ENCODE results near the gene HDAC4. TPM values are rescaled to one million over a fixed set of nuclear protein-coding genes. Genes with fewer than 3 reads are reported as not detected.
A peak's percentile ranks its signal among the peaks of the same experiment; 100 is the strongest.

HDAC4 gene
- total and polyA plus RNA-seq, 2 experiments from 2014 or later: 8.1 to 41.8 TPM

DNA sequence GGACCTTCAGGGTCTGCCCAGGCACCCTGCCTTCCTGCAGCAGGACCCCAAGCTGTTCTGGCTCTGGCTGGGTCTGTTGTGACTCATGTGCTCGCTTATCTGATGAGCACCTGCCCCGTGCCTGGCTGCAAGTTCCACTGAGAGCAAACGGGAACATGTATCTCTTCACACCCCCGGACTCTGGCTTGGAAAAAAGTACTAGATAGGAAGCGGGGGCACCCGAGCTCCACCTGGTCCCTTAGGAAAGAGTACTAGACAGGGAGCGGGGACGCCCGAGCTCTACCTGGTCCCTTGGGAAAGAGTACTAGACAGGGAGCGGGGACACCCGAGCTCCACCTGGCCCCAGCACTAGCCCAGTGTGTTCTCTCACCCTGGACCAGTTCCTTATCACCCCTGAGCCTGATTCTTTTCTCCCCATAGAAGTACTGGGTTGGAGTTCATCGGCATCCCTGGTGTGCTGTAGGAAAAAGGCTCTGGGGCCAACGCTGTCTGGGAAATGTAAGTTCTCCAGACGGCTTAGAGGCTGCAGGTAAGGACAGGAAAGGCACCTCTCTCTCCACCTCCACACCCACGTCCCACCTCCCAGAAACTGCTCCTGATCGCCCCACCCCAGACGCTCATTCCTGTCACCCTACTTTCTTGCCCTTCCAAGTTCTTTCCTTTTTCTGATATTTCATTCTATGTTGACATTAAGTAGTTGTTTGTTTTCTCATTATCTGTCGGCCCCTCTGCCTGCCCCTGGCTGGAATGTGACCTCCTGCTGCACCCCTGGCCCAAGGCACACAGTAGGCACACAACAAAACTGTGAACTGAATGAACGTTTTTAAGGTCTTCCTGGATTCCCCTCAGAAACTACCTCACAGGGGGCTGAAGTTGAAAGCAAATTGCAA is 40.2 kb downstream of the HDAC4 start:
- H3K27me3 ChIP-seq (ENCODE audit: insufficient read depth): no peaks in the 10 kb centered on the region
- DNase-seq (ENCODE audit: low spot score) (no peak), ATAC-seq (peak; percentile 51)
- H3K79me2 ChIP-seq (replicated peaks; ENCODE audit: insufficient read depth): peaks cover 98% of the 10 kb centered on the region
- H3K27ac Mint-ChIP-seq: peak overlapping the region; percentile 66
- TF ChIP-seq NANOG (IDR thresholded peaks at IDR 0.05; ENCODE audit: borderline replicate concordance) (no peak), ZNF331 (CRISPR knock-in tag; IDR thresholded peaks at IDR 0.05; ENCODE audit: low read depth) (no peak), POLR2AphosphoS5 (IDR thresholded peaks at IDR 0.05; ENCODE audit: low read depth) (no peak), ZNF114 (CRISPR knock-in tag; IDR thresholded peaks at IDR 0.05) (no peak), EZH2 (IDR thresholded peaks at IDR 0.05; ENCODE audit: low read depth, unreplicated experiment) (no peak), STAT1 (IDR thresholded peaks at IDR 0.05; ENCODE audit: unreplicated experiment) (no peak), EZH2phosphoT487 (IDR thresholded peaks at IDR 0.05; ENCODE audit: unreplicated experiment) (no peak), JUNB (IDR thresholded peaks at IDR 0.05; ENCODE audit: unreplicated experiment) (no peak), CREB1 (CRISPR knock-in tag; IDR thresholded peaks at IDR 0.05; ENCODE audit: low read depth) (no peak)
- TF ChIP-seq, protein P1, sequence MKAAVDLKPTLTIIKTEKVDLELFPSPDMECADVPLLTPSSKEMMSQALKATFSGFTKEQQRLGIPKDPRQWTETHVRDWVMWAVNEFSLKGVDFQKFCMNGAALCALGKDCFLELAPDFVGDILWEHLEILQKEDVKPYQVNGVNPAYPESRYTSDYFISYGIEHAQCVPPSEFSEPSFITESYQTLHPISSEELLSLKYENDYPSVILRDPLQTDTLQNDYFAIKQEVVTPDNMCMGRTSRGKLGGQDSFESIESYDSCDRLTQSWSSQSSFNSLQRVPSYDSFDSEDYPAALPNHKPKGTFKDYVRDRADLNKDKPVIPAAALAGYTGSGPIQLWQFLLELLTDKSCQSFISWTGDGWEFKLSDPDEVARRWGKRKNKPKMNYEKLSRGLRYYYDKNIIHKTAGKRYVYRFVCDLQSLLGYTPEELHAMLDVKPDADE (IDR thresholded peaks at IDR 0.05): no peak
- TF ChIP-seq, protein P2, sequence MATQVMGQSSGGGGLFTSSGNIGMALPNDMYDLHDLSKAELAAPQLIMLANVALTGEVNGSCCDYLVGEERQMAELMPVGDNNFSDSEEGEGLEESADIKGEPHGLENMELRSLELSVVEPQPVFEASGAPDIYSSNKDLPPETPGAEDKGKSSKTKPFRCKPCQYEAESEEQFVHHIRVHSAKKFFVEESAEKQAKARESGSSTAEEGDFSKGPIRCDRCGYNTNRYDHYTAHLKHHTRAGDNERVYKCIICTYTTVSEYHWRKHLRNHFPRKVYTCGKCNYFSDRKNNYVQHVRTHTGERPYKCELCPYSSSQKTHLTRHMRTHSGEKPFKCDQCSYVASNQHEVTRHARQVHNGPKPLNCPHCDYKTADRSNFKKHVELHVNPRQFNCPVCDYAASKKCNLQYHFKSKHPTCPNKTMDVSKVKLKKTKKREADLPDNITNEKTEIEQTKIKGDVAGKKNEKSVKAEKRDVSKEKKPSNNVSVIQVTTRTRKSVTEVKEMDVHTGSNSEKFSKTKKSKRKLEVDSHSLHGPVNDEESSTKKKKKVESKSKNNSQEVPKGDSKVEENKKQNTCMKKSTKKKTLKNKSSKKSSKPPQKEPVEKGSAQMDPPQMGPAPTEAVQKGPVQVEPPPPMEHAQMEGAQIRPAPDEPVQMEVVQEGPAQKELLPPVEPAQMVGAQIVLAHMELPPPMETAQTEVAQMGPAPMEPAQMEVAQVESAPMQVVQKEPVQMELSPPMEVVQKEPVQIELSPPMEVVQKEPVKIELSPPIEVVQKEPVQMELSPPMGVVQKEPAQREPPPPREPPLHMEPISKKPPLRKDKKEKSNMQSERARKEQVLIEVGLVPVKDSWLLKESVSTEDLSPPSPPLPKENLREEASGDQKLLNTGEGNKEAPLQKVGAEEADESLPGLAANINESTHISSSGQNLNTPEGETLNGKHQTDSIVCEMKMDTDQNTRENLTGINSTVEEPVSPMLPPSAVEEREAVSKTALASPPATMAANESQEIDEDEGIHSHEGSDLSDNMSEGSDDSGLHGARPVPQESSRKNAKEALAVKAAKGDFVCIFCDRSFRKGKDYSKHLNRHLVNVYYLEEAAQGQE (IDR thresholded peaks at IDR 0.05; ENCODE audit: unreplicated experiment): no peak
- TF ChIP-seq, protein P3, sequence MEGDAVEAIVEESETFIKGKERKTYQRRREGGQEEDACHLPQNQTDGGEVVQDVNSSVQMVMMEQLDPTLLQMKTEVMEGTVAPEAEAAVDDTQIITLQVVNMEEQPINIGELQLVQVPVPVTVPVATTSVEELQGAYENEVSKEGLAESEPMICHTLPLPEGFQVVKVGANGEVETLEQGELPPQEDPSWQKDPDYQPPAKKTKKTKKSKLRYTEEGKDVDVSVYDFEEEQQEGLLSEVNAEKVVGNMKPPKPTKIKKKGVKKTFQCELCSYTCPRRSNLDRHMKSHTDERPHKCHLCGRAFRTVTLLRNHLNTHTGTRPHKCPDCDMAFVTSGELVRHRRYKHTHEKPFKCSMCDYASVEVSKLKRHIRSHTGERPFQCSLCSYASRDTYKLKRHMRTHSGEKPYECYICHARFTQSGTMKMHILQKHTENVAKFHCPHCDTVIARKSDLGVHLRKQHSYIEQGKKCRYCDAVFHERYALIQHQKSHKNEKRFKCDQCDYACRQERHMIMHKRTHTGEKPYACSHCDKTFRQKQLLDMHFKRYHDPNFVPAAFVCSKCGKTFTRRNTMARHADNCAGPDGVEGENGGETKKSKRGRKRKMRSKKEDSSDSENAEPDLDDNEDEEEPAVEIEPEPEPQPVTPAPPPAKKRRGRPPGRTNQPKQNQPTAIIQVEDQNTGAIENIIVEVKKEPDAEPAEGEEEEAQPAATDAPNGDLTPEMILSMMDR (conservative IDR thresholded peaks at IDR 0.05; ENCODE audit: low read depth in 2 of 2): no peak
- TF ChIP-seq, protein P4, sequence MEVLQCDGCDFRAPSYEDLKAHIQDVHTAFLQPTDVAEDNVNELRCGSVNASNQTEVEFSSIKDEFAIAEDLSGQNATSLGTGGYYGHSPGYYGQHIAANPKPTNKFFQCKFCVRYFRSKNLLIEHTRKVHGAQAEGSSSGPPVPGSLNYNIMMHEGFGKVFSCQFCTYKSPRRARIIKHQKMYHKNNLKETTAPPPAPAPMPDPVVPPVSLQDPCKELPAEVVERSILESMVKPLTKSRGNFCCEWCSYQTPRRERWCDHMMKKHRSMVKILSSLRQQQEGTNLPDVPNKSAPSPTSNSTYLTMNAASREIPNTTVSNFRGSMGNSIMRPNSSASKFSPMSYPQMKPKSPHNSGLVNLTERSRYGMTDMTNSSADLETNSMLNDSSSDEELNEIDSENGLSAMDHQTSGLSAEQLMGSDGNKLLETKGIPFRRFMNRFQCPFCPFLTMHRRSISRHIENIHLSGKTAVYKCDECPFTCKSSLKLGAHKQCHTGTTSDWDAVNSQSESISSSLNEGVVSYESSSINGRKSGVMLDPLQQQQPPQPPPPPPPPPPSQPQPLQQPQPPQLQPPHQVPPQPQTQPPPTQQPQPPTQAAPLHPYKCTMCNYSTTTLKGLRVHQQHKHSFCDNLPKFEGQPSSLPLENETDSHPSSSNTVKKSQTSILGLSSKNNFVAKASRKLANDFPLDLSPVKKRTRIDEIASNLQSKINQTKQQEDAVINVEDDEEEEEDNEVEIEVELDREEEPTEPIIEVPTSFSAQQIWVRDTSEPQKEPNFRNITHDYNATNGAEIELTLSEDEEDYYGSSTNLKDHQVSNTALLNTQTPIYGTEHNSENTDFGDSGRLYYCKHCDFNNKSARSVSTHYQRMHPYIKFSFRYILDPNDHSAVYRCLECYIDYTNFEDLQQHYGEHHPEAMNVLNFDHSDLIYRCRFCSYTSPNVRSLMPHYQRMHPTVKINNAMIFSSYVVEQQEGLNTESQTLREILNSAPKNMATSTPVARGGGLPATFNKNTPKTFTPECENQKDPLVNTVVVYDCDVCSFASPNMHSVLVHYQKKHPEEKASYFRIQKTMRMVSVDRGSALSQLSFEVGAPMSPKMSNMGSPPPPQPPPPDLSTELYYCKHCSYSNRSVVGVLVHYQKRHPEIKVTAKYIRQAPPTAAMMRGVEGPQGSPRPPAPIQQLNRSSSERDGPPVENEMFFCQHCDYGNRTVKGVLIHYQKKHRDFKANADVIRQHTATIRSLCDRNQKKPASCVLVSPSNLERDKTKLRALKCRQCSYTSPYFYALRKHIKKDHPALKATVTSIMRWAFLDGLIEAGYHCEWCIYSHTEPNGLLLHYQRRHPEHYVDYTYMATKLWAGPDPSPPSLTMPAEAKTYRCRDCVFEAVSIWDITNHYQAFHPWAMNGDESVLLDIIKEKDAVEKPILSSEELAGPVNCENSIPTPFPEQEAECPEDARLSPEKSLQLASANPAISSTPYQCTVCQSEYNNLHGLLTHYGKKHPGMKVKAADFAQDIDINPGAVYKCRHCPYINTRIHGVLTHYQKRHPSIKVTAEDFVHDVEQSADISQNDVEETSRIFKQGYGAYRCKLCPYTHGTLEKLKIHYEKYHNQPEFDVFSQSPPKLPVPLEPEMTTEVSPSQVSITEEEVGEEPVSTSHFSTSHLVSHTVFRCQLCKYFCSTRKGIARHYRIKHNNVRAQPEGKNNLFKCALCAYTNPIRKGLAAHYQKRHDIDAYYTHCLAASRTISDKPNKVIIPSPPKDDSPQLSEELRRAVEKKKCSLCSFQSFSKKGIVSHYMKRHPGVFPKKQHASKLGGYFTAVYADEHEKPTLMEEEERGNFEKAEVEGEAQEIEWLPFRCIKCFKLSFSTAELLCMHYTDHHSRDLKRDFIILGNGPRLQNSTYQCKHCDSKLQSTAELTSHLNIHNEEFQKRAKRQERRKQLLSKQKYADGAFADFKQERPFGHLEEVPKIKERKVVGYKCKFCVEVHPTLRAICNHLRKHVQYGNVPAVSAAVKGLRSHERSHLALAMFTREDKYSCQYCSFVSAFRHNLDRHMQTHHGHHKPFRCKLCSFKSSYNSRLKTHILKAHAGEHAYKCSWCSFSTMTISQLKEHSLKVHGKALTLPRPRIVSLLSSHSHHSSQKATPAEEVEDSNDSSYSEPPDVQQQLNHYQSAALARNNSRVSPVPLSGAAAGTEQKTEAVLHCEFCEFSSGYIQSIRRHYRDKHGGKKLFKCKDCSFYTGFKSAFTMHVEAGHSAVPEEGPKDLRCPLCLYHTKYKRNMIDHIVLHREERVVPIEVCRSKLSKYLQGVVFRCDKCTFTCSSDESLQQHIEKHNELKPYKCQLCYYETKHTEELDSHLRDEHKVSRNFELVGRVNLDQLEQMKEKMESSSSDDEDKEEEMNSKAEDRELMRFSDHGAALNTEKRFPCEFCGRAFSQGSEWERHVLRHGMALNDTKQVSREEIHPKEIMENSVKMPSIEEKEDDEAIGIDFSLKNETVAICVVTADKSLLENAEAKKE (CRISPR knock-in tag; IDR thresholded peaks at IDR 0.05): no peak
- peaks cover 5% of the 10 kb centered on the region; the same call in 2 of the 3 replicates for H3K36me3 Mint-ChIP-seq (ENCODE audit: low read depth)
- H3K4me1 ChIP-seq (ENCODE audit: insufficient read depth): peaks cover 18% of the 10 kb centered on the region
- H3K4me2 ChIP-seq: no peak overlapping the region
- H3F3A ChIP-seq (replicated peaks; ENCODE audit: low read depth): no peaks in the 10 kb centered on the region
- no peaks in the 10 kb centered on the region for H3K9me3 Mint-ChIP-seq
- peaks cover 33% of the 10 kb centered on the region for H3K4me1 Mint-ChIP-seq
- H3K27ac ChIP-seq (ENCODE audit: low read depth): peak overlapping the region; percentile 70; the same call in 1 of the 2 replicates
- H3K36me3 ChIP-seq (ENCODE audit: insufficient read depth): no peaks in the 10 kb centered on the region
- H3K4me3 Mint-ChIP-seq: no peak overlapping the region; the same call in 2 of the 3 replicates
- H2AFZ ChIP-seq: no peak overlapping the region
- H4K20me1 ChIP-seq (replicated peaks; ENCODE audit: insufficient read depth): peaks cover 31% of the 10 kb centered on the region
- no peaks in the 10 kb centered on the region for H3K9me2 ChIP-seq (ENCODE audit: insufficient read depth)
- no peak overlapping the region for H3K4me3 ChIP-seq
- H3K27me3 Mint-ChIP-seq (ENCODE audit: insufficient read depth, low read depth, poor library complexity): peaks cover 14% of the 10 kb centered on the region

All from GM23338 (cell line).